AG04450 (cell line): ENCODE measurements around the gene CCM2L. TPM values are rescaled to one million over a fixed set of nuclear protein-coding genes. Genes with fewer than 3 reads are reported as not detected.

ENCODE experiments used
- CTCF ChIA-PET: fragments of 300-600, 350-600 bp; formaldehyde crosslinking; extraction: SDS; loops from one replicate; lab custom pipeline; 2022; ENCODE audit warnings: antibody characterized with exemption, inconsistent platforms; lab: Charles Lee
- POLR2A ChIA-PET: fragments of 350-600 bp; formaldehyde crosslinking; extraction: SDS; loops from one replicate; lab custom pipeline; 2021; ENCODE audit warnings: antibody characterized with exemption, inconsistent platforms; lab: Yijun Ruan, JAX
- DNase-seq: peaks from one replicate; pipeline ENCODE4 v3.0.0-alpha.2; 2011; ENCODE audit warnings: low read depth, low spot score
- H3K27ac ChIP-seq: one replicate; pipeline ENCODE4 v1.5.1; 2012; ENCODE audit warnings: low read depth, low read length, control low read depth
- H3K27me3 ChIP-seq: one replicate; pipeline ENCODE4 v1.6.0; 2012; ENCODE audit warnings: low read length; ENCODE audit not compliant: control insufficient read depth, insufficient read depth
- H3K4me3 ChIP-seq: 2 replicates; pipeline ENCODE4 v1.5.1; 2011; ENCODE audit warnings: mild to moderate bottlenecking, low read depth, low read length, control low read depth
- H3K9me3 ChIP-seq: 2 replicates; pipeline ENCODE4 v1.5.1; 2012; ENCODE audit warnings: low read length; ENCODE audit not compliant: control insufficient read depth, insufficient read depth
- CTCF ChIP-seq: IDR thresholded peaks from 2 replicates; pipeline ENCODE4 v1.5.1; 2011; ENCODE audit warnings: low read depth, low read length, control low read depth, inconsistent platforms
- polyA plus RNA-seq: library from polyadenylated mRNA; depleted of rRNA; stranded (reverse); fragments of >200 nt; gene quantifications from 2 replicates; pipeline ENCODE4 v1.2.3, GENCODE V29; 2011

Gene CCM2L
- polyA plus RNA-seq, 1 experiment = not detected

- CTCF ChIA-PET = interaction anchor here (0.7 to 1.2 kb wide), 2 partner anchors 27 to 40 kb away, joined by 3 to 4 read pairs; partner anchors contain the start of gene PDRG1
- POLR2A ChIA-PET = no interaction called here
- H3K9me3 ChIP-seq = no peaks in the 10 kb centered on the region; the same call in 1 of the 2 replicates
- TF ChIP-seq CTCF = no peak
- H3K27me3 ChIP-seq = peaks cover 34% of the 10 kb centered on the region
- H3K4me3 ChIP-seq = no peak overlapping the region
- DNase-seq = no peak
- H3K27ac ChIP-seq = no peak overlapping the region
Measured at GRCh38 chr20:31991339-31991705, 18.9 kb upstream of the CCM2L start.

- TF ChIP-seq CTCF = no peak
- Histone ChIP-seq H3K9me3 (no peaks in the 10 kb centered on the region; the same call in 1 of the 2 replicates), H3K27me3 (peaks cover 36% of the 10 kb centered on the region), H3K4me3 (no peak overlapping the region), H3K27ac (no peak overlapping the region)
- no peak for DNase-seq
- ChIA-PET POLR2A (no interaction called here), CTCF (no interaction called here)
Measured at GRCh38 chr20:31992086-31992485, 18.2 kb upstream of the CCM2L start.

- H3K4me3 ChIP-seq = no peak overlapping the region
- H3K9me3 ChIP-seq = no peaks in the 10 kb centered on the region; the same call in 1 of the 2 replicates
- peaks cover 43% of the 10 kb centered on the region for H3K27me3 ChIP-seq
- TF ChIP-seq CTCF = no peak
- DNase-seq = no peak
- ChIA-PET CTCF (no interaction called here), POLR2A (no interaction called here)
- no peak overlapping the region for H3K27ac ChIP-seq
Measured at GRCh38 chr20:31996996-31997395, 13.2 kb upstream of the CCM2L start.

GRCh38 chr20:31998246-31998645 is 12.0 kb upstream of the CCM2L start:
- no peak for TF ChIP-seq CTCF
- DNase-seq = no peak
- no peak overlapping the region for H3K4me3 ChIP-seq
- H3K27ac ChIP-seq = no peak overlapping the region
- ChIA-PET CTCF (no interaction called here), POLR2A (no interaction called here)
- H3K27me3 ChIP-seq = peaks cover 39% of the 10 kb centered on the region
- H3K9me3 ChIP-seq = no peaks in the 10 kb centered on the region; the same call in 1 of the 2 replicates

GRCh38 chr20:32003325-32003724 is 6.9 kb upstream of the CCM2L start:
- H3K4me3 ChIP-seq = no peak overlapping the region
- no peak overlapping the region for H3K27ac ChIP-seq
- peaks cover 22% of the 10 kb centered on the region for H3K27me3 ChIP-seq
- ChIA-PET CTCF (no interaction called here), POLR2A (no interaction called here)
- no peak for TF ChIP-seq CTCF
- DNase-seq = no peak
- H3K9me3 ChIP-seq = no peaks in the 10 kb centered on the region
